NCI-H2227 (cell line): Measurements from ENCODE around the gene TENM4.
"Not testable (repeated sequence)": the region's sequence is repeated elsewhere in the genome, so short reads cannot be mapped to it uniquely, and the experiment has no call there.

Experiments used
- DNase-seq: peaks from one replicate; lab custom pipeline; 2025; ENCODE audit not compliant: unreplicated experiment; lab: John Stamatoyannopoulos, UW

Gene TENM4

GRCh38 chr11:79255965-79256364 is 184.9 kb downstream of the TENM4 start:
- DNase-seq = no peak

DNA sequence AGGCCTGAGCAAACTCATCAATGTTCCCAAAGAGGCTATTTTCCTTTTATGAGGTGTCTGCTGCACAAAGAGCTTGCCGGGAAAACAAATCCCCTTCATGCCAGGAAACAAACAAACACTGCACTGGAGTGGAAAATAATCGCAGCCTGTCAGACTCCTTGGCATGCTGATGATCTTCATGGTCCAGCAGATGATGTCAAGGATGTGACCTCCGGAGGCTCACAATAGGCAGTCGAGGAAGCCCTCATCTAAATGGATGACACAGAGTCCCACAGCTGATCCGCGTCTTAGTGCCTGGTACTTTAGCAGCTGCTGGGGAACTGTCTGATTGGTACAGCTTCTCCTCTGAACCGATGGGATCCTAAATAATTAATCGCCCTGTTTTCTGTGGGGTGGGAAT is 187.6 kb downstream of the TENM4 start:
- peak; percentile 53 for DNase-seq

DNA sequence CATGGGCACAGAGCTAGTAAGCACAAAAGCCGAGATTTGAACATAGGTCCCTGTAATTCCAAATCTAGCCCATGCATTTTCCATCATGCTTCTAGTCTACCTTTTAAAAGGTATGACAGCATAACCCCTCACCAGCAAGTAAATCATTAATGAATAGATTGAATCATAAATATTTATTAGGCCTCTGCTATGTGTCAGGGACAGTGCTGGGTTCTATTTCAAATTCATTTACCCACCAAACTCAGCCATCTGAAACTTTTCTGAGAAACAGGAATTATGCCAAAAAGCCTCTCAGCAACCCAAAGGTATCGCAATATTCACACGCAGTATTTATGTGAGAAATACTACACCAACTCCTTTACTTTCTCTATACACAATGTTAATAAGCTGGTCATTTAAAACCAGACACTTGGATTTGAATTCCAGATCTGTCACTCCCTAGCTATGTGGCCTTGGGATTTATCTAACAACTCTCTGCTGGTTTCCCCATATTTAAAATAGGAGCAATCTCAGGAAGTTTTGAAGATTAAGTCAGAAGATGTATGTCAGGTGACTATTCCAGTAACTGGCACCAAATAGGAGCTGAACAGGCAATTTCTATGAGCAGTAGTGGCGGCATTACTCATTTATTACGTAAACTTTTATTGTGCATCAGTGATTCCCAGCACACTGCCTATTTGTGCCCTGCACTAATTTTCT is 191.4 kb downstream of the TENM4 start:
- no peak for DNase-seq

DNA sequence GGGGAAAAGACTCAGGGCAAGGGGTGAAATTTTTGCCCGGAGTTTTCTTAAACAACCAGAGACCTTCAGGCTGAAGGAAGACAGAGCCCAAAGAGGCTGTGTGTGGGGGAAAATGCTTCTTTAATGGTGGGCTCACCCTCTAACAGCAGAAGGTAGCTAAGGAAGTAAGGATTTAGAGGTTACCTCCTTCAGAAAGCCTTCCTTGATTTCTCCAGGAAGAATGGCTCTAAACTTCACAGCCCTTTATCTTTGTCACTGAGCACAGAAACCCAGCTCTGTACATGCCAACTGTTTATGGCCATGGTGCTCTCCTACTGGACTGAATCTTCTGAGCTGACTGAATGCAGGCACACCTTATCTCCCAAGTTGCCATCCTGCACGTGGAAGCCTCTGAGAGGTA is 196.0 kb downstream of the TENM4 start:
- DNase-seq = no peak

DNA sequence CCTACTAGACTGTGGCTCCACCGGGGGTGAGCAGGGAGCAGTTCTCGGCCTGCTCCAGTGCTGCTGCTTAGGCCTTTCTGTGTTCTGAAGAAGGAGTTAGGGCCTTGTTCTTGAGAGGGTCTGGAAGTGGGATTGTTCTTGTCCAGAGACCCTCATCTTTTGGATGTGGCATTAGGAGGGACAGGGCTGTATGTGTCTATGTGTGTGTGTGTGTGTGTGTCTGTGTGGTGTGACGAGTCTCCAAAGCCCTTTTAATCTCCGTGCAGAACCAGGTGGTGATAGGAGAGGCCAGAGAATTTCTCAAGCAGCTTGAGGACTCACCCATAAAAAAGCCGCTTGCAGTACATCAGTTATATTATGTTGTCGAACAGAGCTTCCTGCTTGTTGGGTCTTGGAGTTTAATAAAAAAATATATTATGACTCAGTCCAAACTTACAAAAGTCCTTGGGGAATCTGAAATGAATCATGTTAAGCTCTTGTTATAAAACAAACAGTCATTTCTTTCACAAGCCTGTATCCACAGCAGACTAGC is 196.5 kb downstream of the TENM4 start:
- no peak for DNase-seq

GRCh38 chr11:79243422-79244210 is 197.2 kb downstream of the TENM4 start:
- no peak for DNase-seq

GRCh38 chr11:79242616-79243015 is 198.2 kb downstream of the TENM4 start:
- DNase-seq = no peak

DNA sequence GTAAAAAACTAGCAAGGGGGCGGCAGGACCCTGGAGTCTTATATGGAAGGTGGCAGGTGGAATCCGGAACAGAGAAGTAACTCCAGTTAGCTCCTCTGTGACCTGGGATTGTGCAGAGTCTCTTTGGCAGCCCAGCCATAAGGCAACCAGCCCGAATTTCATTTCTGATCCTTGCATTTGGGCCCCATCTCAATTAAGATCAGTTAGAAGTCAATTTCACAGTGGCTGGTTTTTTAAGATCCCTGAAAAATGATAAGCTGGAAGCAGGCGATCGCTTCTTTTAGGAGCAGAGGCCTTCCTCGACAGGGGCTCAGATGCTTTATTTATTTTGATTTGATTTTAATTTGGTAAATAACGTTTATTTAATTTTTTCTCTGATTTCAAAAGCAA is 199.0 kb downstream of the TENM4 start:
- DNase-seq = no peak

DNA sequence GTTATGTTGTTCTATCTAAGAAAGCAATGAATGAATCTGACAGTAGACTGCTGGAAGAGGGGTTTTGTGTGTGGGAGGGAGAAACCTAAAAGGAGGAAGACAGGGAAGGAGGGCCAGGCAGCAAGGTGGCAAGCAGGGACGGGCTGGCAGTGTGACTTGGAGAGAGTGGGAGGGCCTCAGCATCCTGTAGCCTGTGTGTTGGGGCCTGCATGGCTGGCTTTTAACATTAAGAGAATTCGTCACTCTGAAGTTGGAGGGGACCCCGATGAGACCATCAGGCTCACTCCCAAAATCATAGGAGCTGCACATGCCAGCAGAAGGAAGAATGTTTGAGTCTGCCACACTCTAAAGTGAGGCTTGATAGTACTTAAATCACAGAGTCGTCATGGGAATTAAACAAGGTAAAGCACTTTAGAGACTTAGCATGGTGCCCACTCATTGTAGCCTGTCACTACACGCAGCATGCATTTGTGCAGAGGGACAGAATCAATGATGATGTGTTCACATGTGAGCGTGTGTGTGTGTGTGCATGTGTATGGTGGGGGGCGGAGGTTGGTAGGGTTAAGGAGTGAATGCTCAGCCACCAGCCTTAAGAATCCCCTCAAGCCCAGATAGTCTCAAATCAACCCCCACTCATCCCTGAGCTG is 199.5 kb downstream of the TENM4 start:
- DNase-seq = no peak

DNA sequence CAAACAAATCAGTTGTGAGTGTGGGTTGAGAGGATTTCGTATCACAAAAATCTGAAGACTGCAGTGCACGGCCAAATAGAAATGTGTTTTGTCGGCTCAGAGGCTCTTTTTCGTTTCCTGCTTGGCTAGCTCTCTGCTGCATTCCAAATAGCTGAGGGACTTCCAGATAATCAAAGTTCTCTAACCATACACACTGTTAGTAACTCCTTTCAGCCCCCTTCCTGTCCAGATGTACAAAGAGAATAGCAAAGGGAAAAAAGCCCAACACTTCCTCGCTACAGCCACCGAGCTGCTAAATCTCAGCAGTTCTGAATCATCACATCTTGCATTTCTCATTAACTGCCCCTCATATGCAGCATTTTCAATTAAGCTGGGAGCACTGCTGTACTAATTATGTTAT is 203.1 kb downstream of the TENM4 start:
- DNase-seq = no peak

DNA sequence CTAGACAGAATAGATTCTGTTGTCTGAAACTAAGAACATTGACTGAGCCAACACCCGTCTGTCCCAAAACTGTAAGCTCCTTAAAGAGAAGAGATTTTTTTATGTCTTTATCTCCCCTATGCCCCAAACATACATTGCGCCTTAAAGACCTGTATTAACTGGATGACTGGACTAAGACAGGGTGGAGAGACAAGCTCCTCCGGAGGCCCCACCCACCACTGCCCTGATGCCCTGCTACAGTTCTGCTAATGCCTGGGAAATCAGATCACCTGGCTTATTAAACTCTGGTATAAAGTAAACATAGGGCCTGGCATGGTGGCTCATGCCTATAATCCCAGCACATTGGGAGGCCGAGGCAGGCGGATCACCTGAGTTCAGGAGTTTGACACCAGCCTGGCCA is 203.7 kb downstream of the TENM4 start:
- DNase-seq = no peak

DNA sequence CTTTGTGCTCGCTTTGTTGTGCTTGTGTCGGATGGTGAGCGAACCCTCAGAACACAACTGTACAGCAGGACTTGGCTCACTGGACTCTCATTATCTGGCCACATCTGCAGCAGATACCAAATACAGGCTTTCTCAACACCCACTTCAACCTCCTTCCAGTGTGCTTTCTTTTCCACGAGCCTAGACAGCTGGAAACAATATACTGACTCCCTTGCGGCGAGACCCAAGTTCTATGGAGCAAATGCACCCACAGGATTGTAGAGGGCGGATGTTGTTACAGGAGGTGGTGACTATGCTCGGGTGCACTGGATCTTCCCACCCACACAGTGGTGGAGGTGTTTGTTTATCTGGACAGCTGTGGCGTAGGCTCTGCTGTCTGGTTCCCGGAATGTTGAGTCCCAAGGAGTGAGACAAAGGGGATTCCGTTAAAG is 204.3 kb downstream of the TENM4 start:
- DNase-seq = no peak

DNA sequence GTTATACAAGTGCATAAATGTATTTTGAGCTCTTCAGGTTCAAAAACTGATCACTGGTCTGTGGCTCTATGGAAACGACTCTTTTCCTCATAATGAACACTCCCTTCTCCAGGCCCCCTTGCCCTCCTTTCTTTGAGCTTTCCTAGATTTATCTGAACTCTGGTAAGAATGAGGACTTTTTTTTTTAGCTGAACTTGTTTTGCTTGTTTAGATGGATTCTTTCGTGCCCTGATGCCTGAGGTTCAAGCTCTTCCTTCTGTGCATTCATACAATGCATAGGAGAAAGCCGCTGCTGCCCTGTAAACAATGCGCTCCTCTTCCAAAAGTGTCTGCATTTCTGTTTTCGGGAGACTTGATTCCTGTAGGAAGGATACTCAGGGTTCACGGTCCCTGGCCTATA is 205.1 kb downstream of the TENM4 start:
- no peak for DNase-seq

DNA sequence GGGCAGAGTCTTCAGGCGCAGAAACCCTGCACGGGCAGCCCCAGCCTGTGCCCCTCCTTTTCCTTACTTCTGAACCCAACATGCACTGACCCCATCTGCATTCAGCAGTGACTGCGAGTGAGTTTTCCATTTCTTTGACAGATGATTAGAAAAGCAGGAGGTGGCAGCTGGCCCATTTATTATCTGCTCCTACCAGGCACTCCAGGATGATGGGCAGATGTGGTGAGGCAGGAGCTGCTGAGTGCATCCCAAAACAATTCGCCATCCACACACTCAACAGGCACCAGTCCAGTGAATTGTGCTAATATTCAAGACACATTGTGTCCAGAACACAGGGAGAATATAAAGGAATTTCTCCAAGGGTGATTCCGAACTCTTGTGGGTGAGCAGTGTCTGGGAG is 208.5 kb downstream of the TENM4 start:
- DNase-seq = peak; percentile 7

- no peak for DNase-seq
Measured at GRCh38 chr11:79229047-79229446, 211.8 kb downstream of the TENM4 start.

DNA sequence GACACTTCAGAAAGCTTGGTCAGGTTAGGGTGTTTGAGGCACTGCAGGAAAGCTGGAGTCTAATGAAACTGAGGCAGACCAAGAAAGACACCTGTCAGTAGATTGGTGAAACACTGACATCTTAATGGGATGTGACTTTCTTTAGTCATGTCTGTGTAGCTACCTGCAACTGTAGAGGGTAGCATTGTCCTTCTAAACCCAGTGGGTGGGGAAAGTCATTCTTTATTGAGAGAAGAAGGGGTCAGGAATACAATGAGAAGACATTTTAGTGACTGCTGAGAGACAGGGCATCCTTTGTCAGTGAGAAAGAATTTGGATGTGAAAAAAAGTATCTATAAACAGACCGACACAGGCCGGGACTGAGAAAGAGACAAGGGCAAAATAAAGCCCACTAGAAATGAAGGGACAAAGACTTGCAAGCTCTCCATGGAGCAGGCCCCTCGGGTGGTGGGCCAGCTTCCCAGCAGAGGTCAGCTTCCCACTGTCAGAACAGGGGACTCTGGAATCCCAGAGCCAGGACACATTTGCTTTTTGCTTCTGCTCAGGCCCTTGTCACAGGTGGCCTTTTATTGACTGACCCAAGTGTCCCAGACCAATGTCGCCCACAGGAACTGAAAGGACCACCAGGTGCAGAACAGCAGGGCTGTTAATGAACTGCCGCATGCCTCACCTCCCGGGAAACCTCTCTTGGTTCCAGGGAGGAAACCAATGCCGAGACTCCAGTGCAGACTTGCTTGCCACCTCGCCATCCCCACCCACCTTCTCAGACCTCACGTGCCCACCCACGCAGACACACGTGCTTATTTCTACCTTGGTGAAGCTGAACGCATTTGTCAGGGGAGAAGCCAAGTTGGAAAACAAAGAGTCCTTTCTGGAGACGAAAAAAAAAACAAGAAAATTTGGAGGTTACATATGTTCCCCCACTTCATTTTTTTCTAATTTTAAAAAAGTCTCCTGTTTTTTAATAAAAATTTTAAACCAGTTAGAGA is 212.8 kb downstream of the TENM4 start:
- no peak for DNase-seq

GRCh38 chr11:79227308-79227707 is 213.5 kb downstream of the TENM4 start:
- DNase-seq = no peak

GRCh38 chr11:79226126-79226525 is 214.7 kb downstream of the TENM4 start:
- no peak for DNase-seq

DNA sequence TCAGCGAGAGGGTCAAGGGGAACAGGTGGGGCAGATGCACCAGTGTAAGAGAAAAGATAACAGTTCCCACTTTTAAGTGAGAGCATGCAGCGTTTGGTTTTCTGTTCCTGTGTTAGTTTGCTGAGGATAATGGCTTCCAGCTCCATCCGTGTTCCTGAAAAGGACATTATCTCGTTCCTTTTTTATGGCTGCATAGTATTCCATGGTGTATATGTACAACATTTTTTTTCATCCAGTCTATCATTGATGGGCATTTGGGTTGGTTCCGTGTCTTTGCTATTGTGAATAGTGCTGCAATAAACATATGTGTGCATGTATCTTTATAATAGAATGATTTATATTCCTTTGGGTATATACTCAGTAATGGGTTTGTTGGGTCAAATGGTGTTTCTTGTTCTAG is 218.7 kb downstream of the TENM4 start:
- DNase-seq = not testable (repeated sequence)

DNA sequence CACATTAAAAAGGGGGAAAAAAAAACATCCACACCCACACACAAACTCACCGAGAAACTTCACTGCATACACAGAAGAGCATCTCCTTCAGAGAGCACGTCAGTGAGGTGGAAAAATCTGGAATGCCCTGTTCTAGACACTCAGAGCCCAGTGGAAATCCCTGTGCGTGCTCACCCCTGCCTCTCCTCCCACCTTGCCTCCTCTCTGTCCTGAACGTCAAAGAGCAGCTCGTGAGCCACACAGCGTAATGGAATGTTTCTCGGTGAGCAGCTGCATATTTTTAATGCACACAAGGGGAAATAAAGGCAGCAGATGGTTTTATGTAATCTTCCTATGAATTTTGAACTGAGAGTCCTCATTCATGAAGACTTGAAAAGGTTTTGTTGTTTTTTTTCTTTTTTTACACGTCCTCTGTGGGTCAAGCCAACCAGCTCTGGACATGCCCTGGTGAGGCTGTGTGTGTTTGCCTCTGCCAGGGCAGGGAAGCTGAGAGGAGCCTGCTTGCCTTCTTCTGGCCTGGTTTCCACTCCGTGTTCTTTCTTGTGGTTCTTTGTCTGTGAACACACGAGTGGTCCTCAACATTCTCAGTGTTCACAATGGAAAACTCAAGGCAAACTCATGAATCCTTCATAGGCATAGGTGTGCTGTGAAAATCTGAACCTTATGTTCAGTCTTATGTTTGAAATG is 219.2 kb downstream of the TENM4 start:
- DNase-seq = no peak
